Keratinocyte (primary cell): ENCODE results near the gene CCNA2. TPM values are rescaled to one million over a fixed set of nuclear protein-coding genes. Genes with fewer than 3 reads are reported as not detected.

Experiments
- DNase-seq: peaks from one replicate; pipeline ENCODE4 v3.0.0-alpha.2; 2011; ENCODE audit warnings: low read depth, missing footprints, low spot score
- FAIRE-seq: peaks from 2 replicates; lab custom pipeline; 2011; peaks lifted over from hg19 to GRCh38; lab: Jason Lieb, UNC
- H2AFZ ChIP-seq: 2 replicates; pipeline ENCODE4 v1.6.0; 2012; ENCODE audit warnings: low read length, control low read depth, inconsistent platforms; ENCODE audit not compliant: control insufficient read depth
- H3K27ac ChIP-seq: 2 replicates; pipeline ENCODE4 v1.5.1; 2011; ENCODE audit warnings: low read length; ENCODE audit not compliant: control insufficient read depth, insufficient read depth
- H3K27me3 ChIP-seq: 3 replicates; pipeline ENCODE4 v1.6.0; 2011; ENCODE audit warnings: low read length; ENCODE audit not compliant: control insufficient read depth, insufficient read depth; ENCODE audit errors: extremely low read depth
- H3K36me3 ChIP-seq, 2 experiments: 2 replicates in 1 of 2; 3 replicates in 1 of 2; pipeline ENCODE4 v1.5.1; 2011; ENCODE audit warnings: low read length in 2 of 2, mild to moderate bottlenecking in 1 of 2; ENCODE audit not compliant: control insufficient read depth in 2 of 2, insufficient read depth in 2 of 2; ENCODE audit errors: extremely low read depth in 1 of 2
- H3K4me1 ChIP-seq: 3 replicates; pipeline ENCODE4 v1.5.1; 2011; ENCODE audit warnings: low read length; ENCODE audit not compliant: control insufficient read depth, insufficient read depth; ENCODE audit errors: extremely low read depth
- H3K4me2 ChIP-seq: 3 replicates; pipeline ENCODE4 v1.6.0; 2011; ENCODE audit warnings: low read depth, low read length; ENCODE audit not compliant: control insufficient read depth, insufficient read depth; ENCODE audit errors: extremely low read depth
- H3K4me3 ChIP-seq, 3 experiments: fragments of 200-600 bp in 1 of 3; sonication (generic) in 1 of 3; 2 replicates in 2 of 3; 3 replicates in 1 of 3; pipeline ENCODE4 v1.5.1; 2011 to 2016; ENCODE audit warnings: low read length in 3 of 3, mild to moderate bottlenecking in 3 of 3, control low read depth in 2 of 3, inconsistent platforms in 1 of 3, low read depth in 1 of 3, mixed read lengths in 1 of 3, mixed run types in 1 of 3, moderate library complexity in 1 of 3; ENCODE audit not compliant: control insufficient read depth in 2 of 3, insufficient read depth in 2 of 3; ENCODE audit errors: extremely low read depth in 1 of 3
- H3K79me2 ChIP-seq: 2 replicates; pipeline ENCODE4 v1.6.0; 2012; ENCODE audit warnings: low read length; ENCODE audit not compliant: control insufficient read depth, insufficient read depth
- H3K9ac ChIP-seq: 3 replicates; pipeline ENCODE4 v1.6.0; 2011; ENCODE audit warnings: low read length; ENCODE audit not compliant: control insufficient read depth, insufficient read depth; ENCODE audit errors: extremely low read depth
- H3K9me1 ChIP-seq: 3 replicates; pipeline ENCODE4 v1.6.0; 2011; ENCODE audit warnings: low read length; ENCODE audit not compliant: control insufficient read depth, insufficient read depth; ENCODE audit errors: extremely low read depth
- H3K9me3 ChIP-seq: 2 replicates; pipeline ENCODE4 v1.5.1; 2012; ENCODE audit warnings: low read depth, low read length; ENCODE audit not compliant: control insufficient read depth
- H4K20me1 ChIP-seq: 3 replicates; pipeline ENCODE4 v1.6.0; 2011; ENCODE audit warnings: low read length; ENCODE audit not compliant: control insufficient read depth, insufficient read depth; ENCODE audit errors: extremely low read depth
- CTCF ChIP-seq, 3 experiments: IDR thresholded peaks in 1 of 3; conservative IDR thresholded peaks in 1 of 3; optimal IDR thresholded peaks in 1 of 3; 2 replicates in 2 of 3; 3 replicates in 1 of 3; pipeline versions ENCODE3 to v1.5.1; 2011; ENCODE audit warnings: low read length in 3 of 3, mild to moderate bottlenecking in 3 of 3, moderate library complexity in 2 of 3, control low read depth in 1 of 3, inconsistent platforms in 1 of 3; ENCODE audit not compliant: insufficient read depth in 2 of 3; ENCODE audit errors: extremely low read depth in 1 of 3
- EZH2 ChIP-seq: IDR thresholded peaks from one replicate; pipeline ENCODE4 v1.6.1; 2012; ENCODE audit warnings: inconsistent platforms, mild to moderate bottlenecking, low read length, moderate library complexity
- dilution Hi-C: fragments of 300-500 bp; cut with MboI; formaldehyde crosslinking; loops from one replicate; pipeline ENCODE4 v1.7.0; 2020; ENCODE audit warnings: low sequenced_read_pairs; ENCODE audit not compliant: extremely low pct_ligation_motif_present
- polyA plus RNA-seq, 5 experiments: library from polyadenylated mRNA; depleted of rRNA in 3 of 5; stranded (reverse) in 3 of 5; stranded (forward) in 1 of 5; unstranded in 1 of 5; fragments of >200 nt; gene quantifications; 1 replicate in 1 of 5; 2 replicates in 3 of 5; 3 replicates in 1 of 5; pipeline versions ENCODE4 v1.2.1 to v1.2.3, GENCODE V29; 2011 to 2012; ENCODE audit warnings: missing spikeins in 2 of 5, low read depth in 1 of 5, low replicate concordance in 1 of 5

The CCNA2 gene
- polyA plus RNA-seq, 1 donor (not counting 4 experiments of a cell fraction or from before 2014, with no cell fraction given) = 27.4 TPM

- DNase-seq (no peak), FAIRE-seq (no peak)
- Histone ChIP-seq H3K36me3 (peaks cover 6 to 7% of the 10 kb centered on the region in 2 experiments), H3K9ac (no peak overlapping the region), H3K27ac (no peak overlapping the region), H3K4me1 (peaks cover 8% of the 10 kb centered on the region), H3K9me1 (no peaks in the 10 kb centered on the region), H4K20me1 (no peaks in the 10 kb centered on the region), H3K4me2 (no peak overlapping the region), H3K79me2 (peaks cover 25% of the 10 kb centered on the region), H3K9me3 (no peaks in the 10 kb centered on the region), H2AFZ (no peak overlapping the region), H3K4me3 (no peak overlapping the region), H3K27me3 (no peaks in the 10 kb centered on the region)
- TF ChIP-seq EZH2 = no peak
- dilution Hi-C loops = no loop called here
Measured at GRCh38 chr4:121818215-121818614, 5.5 kb downstream of the CCNA2 start.

- Histone ChIP-seq H3K4me2 (no peak overlapping the region), H3K9ac (no peak overlapping the region), H2AFZ (no peak overlapping the region), H4K20me1 (no peaks in the 10 kb centered on the region), H3K27ac (no peak overlapping the region), H3K9me1 (no peaks in the 10 kb centered on the region), H3K4me3 (no peak overlapping the region), H3K79me2 (peaks cover 20% of the 10 kb centered on the region), H3K36me3 (peaks cover 6 to 7% of the 10 kb centered on the region in 2 experiments), H3K9me3 (no peaks in the 10 kb centered on the region), H3K4me1 (peaks cover 8% of the 10 kb centered on the region), H3K27me3 (no peaks in the 10 kb centered on the region)
- no peak for DNase-seq
- no peak for FAIRE-seq
- dilution Hi-C loops = no loop called here
- TF ChIP-seq EZH2 (no peak), CTCF (optimal IDR thresholded peaks at IDR 0.05 in 1 of 3, IDR thresholded peaks at IDR 0.05 in 1 of 3, conservative IDR thresholded peaks at IDR 0.05 in 1 of 3; ENCODE audit: extremely low read depth in 1 of 3, insufficient read depth in 2 of 3, low read length in 3 of 3) (no peak)
Measured at GRCh38 chr4:121817701-121818100, 6.0 kb downstream of the CCNA2 start.

GRCh38 chr4:121817006-121817405 is 6.7 kb downstream of the CCNA2 start:
- Histone ChIP-seq H3K9me3 (no peaks in the 10 kb centered on the region), H3K4me3 (no peak overlapping the region), H3K9me1 (no peaks in the 10 kb centered on the region), H3K9ac (no peak overlapping the region), H3K79me2 (peaks cover 13% of the 10 kb centered on the region), H3K27me3 (no peaks in the 10 kb centered on the region), H3K4me1 (peaks cover 5% of the 10 kb centered on the region), H4K20me1 (no peaks in the 10 kb centered on the region), H3K36me3 (peaks cover 6 to 7% of the 10 kb centered on the region in 2 experiments), H3K27ac (no peak overlapping the region), H2AFZ (no peak overlapping the region), H3K4me2 (no peak overlapping the region)
- FAIRE-seq = no peak
- DNase-seq = no peak
- TF ChIP-seq CTCF (optimal IDR thresholded peaks at IDR 0.05 in 1 of 3, IDR thresholded peaks at IDR 0.05 in 1 of 3, conservative IDR thresholded peaks at IDR 0.05 in 1 of 3; ENCODE audit: extremely low read depth in 1 of 3, insufficient read depth in 2 of 3, low read length in 3 of 3) (no peak), EZH2 (no peak)
- dilution Hi-C loops = no loop called here
